NCI-H524 (cell line): ENCODE results near the gene CRY2.

Experiments used
- DNase-seq, 2 experiments: peaks; one replicate each; lab custom pipeline; 2025; lab: John Stamatoyannopoulos, UW

CRY2 gene

DNA sequence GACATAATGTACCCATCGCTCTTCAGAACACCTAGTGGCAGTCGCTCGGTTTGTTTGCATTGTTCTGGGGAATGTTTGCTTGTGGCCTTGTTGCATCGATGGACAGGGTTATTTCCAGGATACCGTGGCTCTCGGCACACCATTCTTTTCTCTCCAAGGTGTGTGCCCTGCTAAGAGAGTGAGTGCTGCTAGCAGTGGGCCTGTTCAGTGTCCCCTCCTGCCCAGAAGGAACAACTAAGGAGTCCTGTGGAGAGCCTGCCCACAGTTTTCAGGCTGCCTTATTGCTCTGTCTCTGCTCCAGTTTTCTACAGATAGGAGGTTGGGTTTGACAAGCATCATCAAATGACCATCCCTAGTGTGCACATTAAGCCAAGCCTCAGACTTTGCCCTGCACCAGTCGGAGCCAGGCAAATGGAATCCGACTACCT, 1.4 kb downstream of the CRY2 start:
- DNase-seq = no peak

DNA sequence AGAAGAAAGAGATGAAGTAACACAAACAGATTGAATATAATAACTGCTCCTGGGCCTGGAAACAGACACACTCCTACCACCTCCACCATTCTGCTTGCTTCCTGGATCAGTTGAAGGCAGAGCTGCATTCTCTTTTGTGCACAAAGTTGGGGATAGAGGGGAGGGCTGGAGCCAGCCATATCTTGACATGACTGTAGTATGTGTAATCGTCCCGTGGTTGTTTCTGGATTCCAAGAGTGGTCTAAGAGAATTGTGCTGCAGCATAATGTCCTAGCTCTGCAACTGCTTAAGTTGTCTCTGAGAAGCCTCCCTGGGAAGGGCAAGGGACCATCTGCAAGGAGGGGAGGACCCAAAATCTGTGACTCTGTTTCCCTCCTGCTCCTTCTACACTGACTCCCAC, 3.2 kb downstream of the CRY2 start:
- no peak for DNase-seq

GRCh38 chr11:45851228-45851627, 4.0 kb downstream of the CRY2 start:
- no peak for DNase-seq

GRCh38 chr11:45852018-45852711, 4.9 kb downstream of the CRY2 start:
- DNase-seq = peak in 1 of 2 experiments; percentile 10

DNA sequence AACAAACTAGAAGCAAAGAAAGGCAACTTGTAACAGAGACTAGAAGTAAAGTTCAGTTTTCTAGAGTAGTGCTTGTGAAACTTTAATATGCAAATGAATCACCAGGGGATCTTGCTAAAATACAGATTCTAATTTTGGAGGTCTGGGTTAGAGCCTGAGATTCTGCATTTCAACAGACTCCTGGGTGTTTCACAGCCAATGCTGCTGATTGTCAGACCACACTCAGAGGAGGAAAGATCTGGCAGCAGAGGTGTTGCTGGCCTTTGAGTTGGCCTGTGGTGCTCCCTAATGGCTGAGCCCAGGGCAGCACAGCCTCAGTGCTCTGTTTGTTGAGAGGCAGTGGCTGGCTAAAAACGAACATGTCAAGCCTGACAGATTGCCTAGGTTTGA, 5.4 kb downstream of the CRY2 start:
- no peak for DNase-seq

DNA sequence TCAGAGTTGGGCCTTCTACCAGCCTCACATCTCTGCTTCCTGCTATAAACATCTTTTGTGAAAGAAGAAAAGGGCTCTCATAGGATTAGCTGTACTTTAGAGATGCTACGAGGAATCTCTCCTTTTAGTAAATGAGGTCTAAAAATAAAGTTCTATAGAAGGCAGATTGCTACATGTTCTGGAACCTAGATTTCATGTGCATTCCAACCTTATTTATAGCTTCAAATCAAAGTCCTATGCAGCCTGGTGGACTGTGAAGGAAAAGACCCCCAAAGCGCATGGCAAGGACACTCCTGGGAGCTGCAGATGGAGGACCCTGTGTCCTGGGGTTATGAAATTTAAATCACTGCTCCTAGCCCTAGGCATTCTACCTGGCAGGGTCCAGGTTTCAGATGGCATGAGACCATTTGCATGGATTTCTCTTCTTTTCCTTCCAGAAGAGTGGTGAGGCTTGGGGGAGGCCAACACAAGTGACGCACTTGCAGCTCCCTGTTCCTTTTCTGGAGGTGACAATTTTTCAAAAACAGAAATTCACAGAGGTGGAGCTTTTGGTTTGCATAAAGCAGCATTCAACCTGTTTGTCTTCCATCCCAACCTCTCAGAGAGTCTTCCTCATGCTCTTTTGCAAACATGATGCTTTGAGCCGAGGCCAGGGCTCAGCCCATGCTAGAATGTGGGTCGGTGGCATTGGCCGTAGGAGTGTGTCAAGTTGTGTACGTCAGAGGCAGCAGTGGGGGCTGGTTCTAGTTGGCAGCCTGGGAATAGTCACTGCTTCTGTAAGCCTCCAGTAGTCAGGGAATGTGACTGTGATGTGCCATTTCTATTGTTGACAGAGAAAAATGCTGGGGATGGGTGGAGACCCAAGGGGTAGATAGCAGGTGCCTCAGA, 6.3 kb downstream of the CRY2 start:
- DNase-seq = no peak

DNA sequence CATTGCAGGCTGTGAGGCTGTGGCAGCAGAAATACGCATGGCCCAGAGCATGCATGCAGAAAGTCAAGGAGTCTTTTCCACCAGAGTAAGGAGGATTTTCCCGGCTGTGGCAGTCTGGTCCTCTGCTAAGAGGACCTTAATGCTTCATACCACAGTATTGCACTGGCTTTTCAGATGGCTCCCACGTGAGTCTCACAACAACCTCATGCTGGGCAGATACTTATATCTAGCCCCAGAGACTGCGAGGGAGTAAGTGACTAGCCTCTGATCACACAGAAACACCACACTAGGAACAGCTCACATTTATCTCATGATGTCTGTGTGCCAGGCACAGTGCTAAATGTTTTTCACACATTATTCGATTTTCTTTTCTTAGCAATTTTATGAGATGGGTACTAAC, 8.0 kb downstream of the CRY2 start:
- DNase-seq = no peak

DNA sequence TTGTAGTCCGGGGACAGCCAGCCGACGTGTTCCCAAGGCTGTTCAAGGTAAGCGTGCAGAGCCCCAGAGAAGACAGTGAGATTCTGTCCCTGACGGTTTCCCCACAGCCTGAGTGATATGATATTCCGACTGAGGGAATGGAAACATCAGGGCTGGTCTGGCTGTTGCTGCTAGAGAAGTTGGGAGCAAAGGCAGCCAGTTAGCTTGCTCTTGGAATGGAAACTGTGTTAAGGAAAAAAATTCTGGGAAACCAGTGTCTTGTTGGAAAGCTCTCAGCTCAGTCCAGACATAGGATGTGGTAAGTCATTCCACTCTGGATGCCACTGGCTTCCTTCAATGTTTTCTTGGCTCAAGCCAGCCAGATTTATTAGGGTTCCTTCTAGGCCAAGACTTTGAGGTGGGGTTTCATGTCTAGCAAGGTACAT, 8.8 kb downstream of the CRY2 start:
- DNase-seq = no peak

GRCh38 chr11:45857961-45858474, 10.7 kb downstream of the CRY2 start:
- DNase-seq = no peak

DNA sequence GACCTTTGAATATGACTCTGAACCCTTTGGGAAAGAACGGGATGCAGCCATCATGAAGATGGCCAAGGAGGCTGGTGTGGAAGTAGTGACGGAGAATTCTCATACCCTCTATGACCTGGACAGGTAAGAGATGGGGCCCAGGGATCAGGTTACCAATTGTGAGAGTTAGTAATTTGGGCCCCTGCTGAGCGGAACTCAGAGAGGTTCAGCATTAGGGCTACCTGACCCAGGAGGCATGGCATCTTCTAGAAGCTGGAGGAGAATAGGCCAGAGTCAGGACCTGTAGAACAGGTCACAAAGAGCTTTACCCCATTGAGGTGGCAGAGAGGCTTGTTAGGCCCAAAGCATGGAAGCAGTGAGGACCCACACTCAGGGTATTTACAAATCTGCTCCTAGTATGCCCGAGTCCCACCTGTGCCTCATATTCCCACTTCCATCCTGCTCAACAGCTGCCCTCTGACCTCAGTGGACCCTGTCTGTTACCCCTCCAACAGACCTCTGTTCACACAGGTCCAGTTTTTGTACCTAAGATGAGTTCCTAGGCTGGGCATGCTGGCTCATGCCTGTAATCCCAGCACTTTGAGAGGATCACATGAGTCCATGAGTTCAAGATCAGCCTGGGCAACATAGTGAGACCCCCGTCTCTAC, 11.6 kb downstream of the CRY2 start:
- no peak for DNase-seq

GRCh38 chr11:45859661-45860140, 12.4 kb downstream of the CRY2 start:
- peak in 1 of 2 experiments; percentile 16 for DNase-seq

GRCh38 chr11:45860348-45860747, 13.1 kb downstream of the CRY2 start:
- DNase-seq = no peak

DNA sequence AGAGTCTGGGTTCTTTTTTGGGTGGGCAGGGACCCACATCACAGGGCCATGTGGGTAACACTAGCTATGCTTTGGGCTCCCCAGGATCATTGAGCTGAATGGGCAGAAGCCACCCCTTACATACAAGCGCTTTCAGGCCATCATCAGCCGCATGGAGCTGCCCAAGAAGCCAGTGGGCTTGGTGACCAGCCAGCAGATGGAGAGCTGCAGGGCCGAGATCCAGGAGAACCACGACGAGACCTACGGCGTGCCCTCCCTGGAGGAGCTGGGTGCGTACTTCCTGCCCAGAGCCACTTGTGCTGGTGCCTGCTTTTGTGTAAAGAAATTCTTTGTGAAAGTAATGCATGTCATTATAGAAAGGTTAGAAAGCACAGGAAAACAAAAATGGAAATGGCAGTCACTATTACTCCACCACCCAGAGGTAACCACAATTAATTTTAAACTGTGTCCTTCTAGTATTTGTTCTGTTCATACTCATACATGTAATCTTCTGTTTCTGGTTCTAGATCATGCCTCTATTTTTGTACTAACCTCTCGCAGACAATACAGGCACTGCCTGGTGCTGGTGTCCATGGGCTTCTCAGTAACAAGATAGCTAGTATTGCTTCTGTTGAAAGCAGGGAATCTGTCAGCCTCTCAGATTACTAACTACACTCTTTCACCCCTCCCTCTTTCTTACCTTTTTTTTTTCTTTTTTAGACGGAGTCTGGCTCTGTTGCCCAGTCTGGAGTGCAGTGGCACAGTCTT, 13.7 kb downstream of the CRY2 start:
- DNase-seq = no peak

DNA sequence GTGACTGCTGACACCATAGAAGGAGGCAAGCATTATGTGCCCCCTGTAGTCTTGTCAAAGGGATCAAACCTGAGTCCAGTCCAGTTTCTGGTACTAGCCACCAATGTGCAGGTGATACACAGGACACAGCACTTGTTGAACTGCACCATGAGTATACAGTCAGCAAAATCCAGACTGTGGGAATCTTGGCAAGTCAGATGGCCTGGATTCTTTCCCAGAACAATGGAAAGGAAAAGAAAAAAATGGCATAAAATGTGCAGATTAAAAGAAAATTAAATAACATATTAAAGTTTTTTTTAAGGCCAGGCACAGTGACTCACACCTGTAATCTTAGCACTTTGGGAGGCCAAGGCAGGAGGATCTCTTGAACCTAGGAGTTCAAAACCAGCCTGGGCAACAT, 16.8 kb downstream of the CRY2 start:
- DNase-seq = no peak

GRCh38 chr11:45869551-45869950, 22.3 kb downstream of the CRY2 start:
- no peak for DNase-seq

GRCh38 chr11:45870706-45871105, 23.4 kb downstream of the CRY2 start:
- DNase-seq = no peak

DNA sequence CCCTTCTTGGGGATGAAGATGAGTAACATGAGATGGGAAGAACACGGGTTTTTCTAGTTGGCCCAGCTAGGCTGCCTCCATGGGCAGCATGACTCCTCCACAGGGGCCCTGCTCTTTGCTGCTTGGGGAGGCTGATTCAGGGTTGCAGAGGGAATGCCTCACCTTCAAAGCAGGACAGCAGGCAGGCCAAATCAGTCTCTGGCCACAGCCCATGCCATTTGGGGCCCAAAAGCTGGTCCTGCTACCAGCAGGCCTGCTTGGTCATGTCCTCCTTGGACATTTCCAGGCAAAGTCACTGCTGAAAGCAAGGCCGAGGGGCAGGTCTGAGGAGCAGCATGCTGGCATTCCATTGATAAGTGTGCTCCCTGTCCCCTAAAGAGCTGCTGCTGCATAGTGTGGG, 24.4 kb downstream of the CRY2 start:
- DNase-seq = no peak

DNA sequence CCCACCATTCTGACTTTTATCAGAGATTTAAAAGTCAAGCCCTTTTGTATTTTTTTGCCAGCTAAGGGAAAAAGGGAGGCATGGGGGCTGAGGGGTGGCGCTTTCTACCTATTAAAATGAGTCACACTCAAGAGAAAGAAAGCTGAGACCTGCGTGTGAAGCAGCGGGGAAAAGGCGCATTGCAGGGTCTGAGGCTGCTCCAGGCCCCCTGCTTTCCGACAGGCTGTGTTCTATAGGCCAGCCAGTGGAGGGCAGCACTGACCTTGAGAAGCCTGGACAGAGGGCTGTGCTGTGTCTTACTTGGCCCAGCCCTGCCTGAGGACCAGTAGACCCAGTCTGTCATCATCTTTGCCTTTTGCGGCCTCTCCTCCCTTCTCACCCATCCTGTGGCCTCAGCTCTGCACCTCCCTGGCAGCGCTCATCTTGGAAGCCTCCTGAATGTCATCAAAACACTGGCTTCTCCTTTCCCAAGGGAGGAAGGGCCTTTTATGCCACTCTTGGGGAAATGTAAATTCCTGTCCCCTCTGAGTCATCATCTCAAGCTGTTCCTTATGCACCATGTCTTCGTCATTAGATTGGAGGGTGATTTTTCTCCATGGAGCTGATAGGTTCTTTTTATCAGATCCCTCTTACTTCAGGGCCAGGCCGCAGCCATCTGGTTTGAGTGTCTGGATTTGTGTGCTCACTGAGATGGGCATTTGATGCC, 25.5 kb downstream of the CRY2 start:
- peak; percentile 34 to 74 for DNase-seq

- DNase-seq = no peak
Measured at GRCh38 chr11:45876401-45876800, 29.1 kb downstream of the CRY2 start.

DNA sequence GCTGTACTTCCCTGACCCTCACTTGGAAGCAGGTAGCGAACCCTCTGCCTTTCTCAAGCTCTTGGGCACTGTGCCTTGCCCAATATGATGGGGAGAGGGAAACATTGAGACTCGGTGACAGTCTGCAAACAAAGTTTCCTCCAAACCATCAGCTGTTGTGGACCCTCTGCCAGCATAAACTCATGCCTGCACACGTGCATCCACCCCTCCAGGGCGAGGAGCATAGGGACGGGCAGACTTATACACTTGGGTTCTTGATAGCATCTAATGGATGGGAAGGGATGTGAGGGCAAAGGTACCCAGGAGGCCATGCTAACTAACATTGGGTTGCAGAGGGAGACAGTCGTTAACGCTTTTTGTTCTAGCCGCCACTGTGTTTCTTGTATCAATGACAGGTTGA, 29.9 kb downstream of the CRY2 start:
- no peak for DNase-seq

DNA sequence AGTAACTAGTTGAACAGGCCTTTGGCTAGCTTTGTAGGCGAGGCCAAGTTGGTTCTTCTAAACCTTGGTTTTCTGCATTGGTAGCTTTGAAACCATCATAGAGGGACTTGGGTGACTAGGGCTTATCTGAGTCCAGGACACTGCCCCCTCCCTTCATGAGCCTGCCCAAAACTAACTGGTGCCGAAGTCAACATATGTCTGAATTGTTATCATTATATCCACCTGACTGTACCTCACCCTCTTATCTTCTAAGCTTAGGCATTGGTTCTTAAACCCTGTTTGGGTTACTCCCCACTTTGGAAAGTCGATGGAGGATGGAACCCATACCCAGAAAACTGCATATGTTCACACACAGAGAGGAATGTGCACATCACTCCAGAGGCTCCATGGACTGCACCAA, 30.6 kb downstream of the CRY2 start:
- DNase-seq = no peak
